Peyer's patch (tissue), 4 donors: ENCODE data around the gene GLB1L3. TPM values are rescaled to one million over a fixed set of nuclear protein-coding genes. Genes with fewer than 3 reads are reported as not detected.
A peak's percentile ranks its signal among the peaks of the same experiment; 100 is the strongest.

Experiments
- DNase-seq, 3 donors: peaks; one replicate each; pipeline ENCODE4 v3.0.0-alpha.2; 2017 to 2019
- H3K27ac ChIP-seq, 4 donors: fragments of 200-600 bp; sonication (generic); one replicate each; pipeline ENCODE4 v1.5.1; 2016 to 2019
- H3K27me3 ChIP-seq, 2 donors: fragments of 200-600 bp; sonication (generic); one replicate each; pipeline ENCODE4 v1.5.1; 2019
- H3K36me3 ChIP-seq, 3 donors: fragments of 200-600 bp; sonication (generic); one replicate each; pipeline ENCODE4 v1.5.1; 2016 to 2019
- H3K4me1 ChIP-seq, 4 donors: fragments of 200-600 bp; sonication (generic); one replicate each; pipeline ENCODE4 v1.5.1; 2016 to 2019
- H3K4me3 ChIP-seq, 4 donors: fragments of 200-600 bp; sonication (generic); 1 replicate in 3 of 4; 2 replicates in 1 of 4; pipeline ENCODE4 v1.5.1; 2016 to 2019; ENCODE audit warnings: mild to moderate bottlenecking in 1 of 4
- H3K9me3 ChIP-seq, 4 donors: fragments of 200-600 bp; sonication (generic); one replicate each; pipeline ENCODE4 v1.5.1; 2016 to 2019; ENCODE audit warnings: mild to moderate bottlenecking in 1 of 4
- POLR2A ChIP-seq, 2 donors: fragments of 450-650 bp; IDR thresholded peaks; one replicate each; pipeline ENCODE4 v1.5.1; 2017; ENCODE audit warnings: antibody characterized with exemption in 2 of 2, mild to moderate bottlenecking in 2 of 2, moderate library complexity in 2 of 2
- total RNA-seq, 4 donors: library from RNA; depleted of rRNA; stranded (reverse); fragments of >200 nt; gene quantifications; one replicate each; pipeline ENCODE4 v1.1.0, GENCODE V29; 2016
- TF ChIP-seq, protein P1 (sequence below), 6 experiments: fragments of 450-650 bp in 4 of 6; fragments of 200-600 bp in 2 of 6; sonication (generic) in 1 of 6; IDR thresholded peaks; one replicate each; pipeline ENCODE4 v1.5.1; 2017 to 2019; ENCODE audit warnings: antibody characterized with exemption in 6 of 6, mild to moderate bottlenecking in 3 of 6, moderate library complexity in 1 of 6

GLB1L3 gene, protein sequence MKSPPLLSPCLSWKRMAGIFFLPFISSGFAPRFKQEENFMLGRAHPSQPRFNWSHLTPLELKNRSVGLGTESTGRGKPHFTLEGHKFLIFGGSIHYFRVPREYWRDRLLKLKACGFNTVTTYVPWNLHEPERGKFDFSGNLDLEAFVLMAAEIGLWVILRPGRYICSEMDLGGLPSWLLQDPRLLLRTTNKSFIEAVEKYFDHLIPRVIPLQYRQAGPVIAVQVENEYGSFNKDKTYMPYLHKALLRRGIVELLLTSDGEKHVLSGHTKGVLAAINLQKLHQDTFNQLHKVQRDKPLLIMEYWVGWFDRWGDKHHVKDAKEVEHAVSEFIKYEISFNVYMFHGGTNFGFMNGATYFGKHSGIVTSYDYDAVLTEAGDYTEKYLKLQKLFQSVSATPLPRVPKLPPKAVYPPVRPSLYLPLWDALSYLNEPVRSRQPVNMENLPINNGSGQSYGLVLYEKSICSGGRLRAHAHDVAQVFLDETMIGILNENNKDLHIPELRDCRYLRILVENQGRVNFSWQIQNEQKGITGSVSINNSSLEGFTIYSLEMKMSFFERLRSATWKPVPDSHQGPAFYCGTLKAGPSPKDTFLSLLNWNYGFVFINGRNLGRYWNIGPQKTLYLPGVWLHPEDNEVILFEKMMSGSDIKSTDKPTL
- total RNA-seq = not detected

- H3K4me3 ChIP-seq = peak within 1 kb of the TSS; percentile 26 to 44 (median 41)
- peak in 2 of 3 donors; percentile 43 to 69 for DNase-seq
- peak within 1 kb of the TSS in 1 of 4 donors; percentile 55 for H3K27ac ChIP-seq
- no peaks in the 10 kb centered on the region for H3K36me3 ChIP-seq
- peaks cover 0 to 5% (median 1%) of the 10 kb centered on the region in 4 donors for H3K9me3 ChIP-seq
- peaks cover 0 to 18% (median 11%) of the 10 kb centered on the region in 4 donors for H3K4me1 ChIP-seq
- no peak for TF ChIP-seq POLR2A (IDR thresholded peaks at IDR 0.05)
- TF ChIP-seq, protein P1, sequence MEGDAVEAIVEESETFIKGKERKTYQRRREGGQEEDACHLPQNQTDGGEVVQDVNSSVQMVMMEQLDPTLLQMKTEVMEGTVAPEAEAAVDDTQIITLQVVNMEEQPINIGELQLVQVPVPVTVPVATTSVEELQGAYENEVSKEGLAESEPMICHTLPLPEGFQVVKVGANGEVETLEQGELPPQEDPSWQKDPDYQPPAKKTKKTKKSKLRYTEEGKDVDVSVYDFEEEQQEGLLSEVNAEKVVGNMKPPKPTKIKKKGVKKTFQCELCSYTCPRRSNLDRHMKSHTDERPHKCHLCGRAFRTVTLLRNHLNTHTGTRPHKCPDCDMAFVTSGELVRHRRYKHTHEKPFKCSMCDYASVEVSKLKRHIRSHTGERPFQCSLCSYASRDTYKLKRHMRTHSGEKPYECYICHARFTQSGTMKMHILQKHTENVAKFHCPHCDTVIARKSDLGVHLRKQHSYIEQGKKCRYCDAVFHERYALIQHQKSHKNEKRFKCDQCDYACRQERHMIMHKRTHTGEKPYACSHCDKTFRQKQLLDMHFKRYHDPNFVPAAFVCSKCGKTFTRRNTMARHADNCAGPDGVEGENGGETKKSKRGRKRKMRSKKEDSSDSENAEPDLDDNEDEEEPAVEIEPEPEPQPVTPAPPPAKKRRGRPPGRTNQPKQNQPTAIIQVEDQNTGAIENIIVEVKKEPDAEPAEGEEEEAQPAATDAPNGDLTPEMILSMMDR (IDR thresholded peaks at IDR 0.05) = peak in 3 of 6 experiments; percentile 6 to 34 (median 16)
- H3K27me3 ChIP-seq = peaks cover 0 to 36% of the 10 kb centered on the region in 2 donors
These were observed at the start of gene GLB1L3 for GRCh38 chr11:134275534-134276395. TSS of gene GLB1L3 (plus strand) at chr11:134276379. CDS start at chr11:134276741, 362 bp downstream.

DNA sequence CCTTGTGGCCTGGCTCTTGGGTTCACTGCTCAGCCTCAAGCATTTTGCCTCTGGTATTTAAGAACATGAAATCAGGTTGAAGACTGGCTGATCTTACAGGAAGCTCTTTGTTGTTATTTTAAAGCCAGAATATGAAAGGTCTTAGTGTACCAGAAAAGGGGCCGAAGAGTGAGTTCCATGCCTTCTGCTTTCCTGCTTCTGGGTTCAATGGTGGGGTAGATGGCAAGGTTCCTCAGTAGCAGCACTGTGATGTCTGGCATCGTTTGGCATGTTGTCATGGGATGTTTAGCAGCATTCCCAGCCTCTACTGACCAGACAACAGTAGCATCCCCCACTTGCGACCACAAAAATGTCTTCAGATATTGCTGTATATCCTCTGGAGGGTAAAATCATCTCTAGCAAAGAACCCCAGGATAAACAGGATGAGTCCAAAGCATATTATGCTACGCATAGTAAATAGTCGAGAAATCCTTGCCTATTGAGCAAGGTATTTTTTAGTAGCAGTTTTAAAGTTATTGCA lies 49.3 kb upstream of the GLB1L3 start:
- Histone ChIP-seq H3K4me1 (peaks cover 0 to 47% (median 5%) of the 10 kb centered on the region in 4 donors), H3K27me3 (no peaks in the 10 kb centered on the region), H3K4me3 (no peak overlapping the region), H3K9me3 (no peaks in the 10 kb centered on the region), H3K36me3 (no peaks in the 10 kb centered on the region), H3K27ac (no peak overlapping the region)
- no peak for DNase-seq
- no peak for TF ChIP-seq POLR2A (IDR thresholded peaks at IDR 0.05)

GRCh38 chr11:134228625-134229024 lies 47.6 kb upstream of the GLB1L3 start:
- Histone ChIP-seq H3K27me3 (no peaks in the 10 kb centered on the region), H3K36me3 (peaks cover 0 to 4% (median 0%) of the 10 kb centered on the region in 3 donors), H3K9me3 (no peaks in the 10 kb centered on the region), H3K27ac (no peak overlapping the region), H3K4me1 (peaks cover 0 to 35% (median 3%) of the 10 kb centered on the region in 4 donors), H3K4me3 (no peak overlapping the region)
- TF ChIP-seq, protein P1 (IDR thresholded peaks at IDR 0.05) = no peak
- no peak for TF ChIP-seq POLR2A (IDR thresholded peaks at IDR 0.05)
- peak in 2 of 3 donors; percentile 81 to 86 for DNase-seq

GRCh38 chr11:134229126-134229790 lies 46.9 kb upstream of the GLB1L3 start:
- Histone ChIP-seq H3K27ac (no peak overlapping the region), H3K27me3 (no peaks in the 10 kb centered on the region), H3K4me3 (no peak overlapping the region), H3K9me3 (no peaks in the 10 kb centered on the region), H3K36me3 (peaks cover 0 to 4% (median 0%) of the 10 kb centered on the region in 3 donors), H3K4me1 (peaks cover 0 to 34% (median 3%) of the 10 kb centered on the region in 4 donors)
- DNase-seq = no peak
- no peak for TF ChIP-seq POLR2A (IDR thresholded peaks at IDR 0.05)
- TF ChIP-seq, protein P1 (IDR thresholded peaks at IDR 0.05) = no peak

- H3K9me3 ChIP-seq = no peaks in the 10 kb centered on the region
- DNase-seq = no peak
- H3K4me1 ChIP-seq = peaks cover 0 to 34% (median 3%) of the 10 kb centered on the region in 4 donors
- TF ChIP-seq, protein P1 (IDR thresholded peaks at IDR 0.05) = no peak
- TF ChIP-seq POLR2A (IDR thresholded peaks at IDR 0.05) = no peak
- H3K27me3 ChIP-seq = no peaks in the 10 kb centered on the region
- no peak overlapping the region for H3K27ac ChIP-seq
- H3K36me3 ChIP-seq = peaks cover 0 to 12% (median 0%) of the 10 kb centered on the region in 3 donors
- H3K4me3 ChIP-seq = no peak overlapping the region
These were observed 45.8 kb upstream of the GLB1L3 start for GRCh38 chr11:134230339-134230738.
